ENCODE data around the gene PCYT1A. TPM values are rescaled to one million over a fixed set of nuclear protein-coding genes. Genes with fewer than 3 reads are reported as not detected.

Gene PCYT1A
- total and polyA plus RNA-seq, 2 of the 13 experiments (the other 11 are each of a cell fraction or from before 2014, with no cell fraction given), result 26.4 to 45.3 TPM

GRCh38 chr3:196227629-196228493, 59.7 kb downstream of the PCYT1A start (continued):
- TF ChIP-seq PRMT3 (CRISPR knock-in tag; IDR thresholded peaks at IDR 0.05; ENCODE audit: borderline replicate concordance, low read depth) (no peak), ZNF776 (CRISPR knock-in tag; IDR thresholded peaks at IDR 0.05) (no peak; the same call in 1 of the 2 replicates), HIC2 (CRISPR knock-in tag; IDR thresholded peaks at IDR 0.05; ENCODE audit: low read depth) (peak; percentile 28; the same call in 1 of the 2 replicates), ZNF891 (CRISPR knock-in tag; IDR thresholded peaks at IDR 0.05) (0 out of 2 replicates have a peak, but pooled peaks have one; percentile 45), ZBTB7B (CRISPR knock-in tag; IDR thresholded peaks at IDR 0.05) (peak; percentile 35; the same call in 1 of the 2 replicates), TOPORS (CRISPR knock-in tag; IDR thresholded peaks at IDR 0.05) (peak; percentile 85; the same call in 1 of the 2 replicates), ERF (CRISPR knock-in tag; IDR thresholded peaks at IDR 0.05) (peak; percentile 61; the same call in 1 of the 2 replicates), ZNF136 (CRISPR knock-in tag; IDR thresholded peaks at IDR 0.05; ENCODE audit: low read depth) (no peak), ZNF446 (CRISPR knock-in tag; IDR thresholded peaks at IDR 0.05) (no peak), MYC (CRISPR knock-in tag; IDR thresholded peaks at IDR 0.05; ENCODE audit: borderline replicate concordance) (peak; percentile 58; the same call in 1 of the 2 replicates), ZFY (CRISPR knock-in tag; IDR thresholded peaks at IDR 0.05) (peak; percentile 56; the same call in 1 of the 2 replicates), FOSL1 (CRISPR knock-in tag; IDR thresholded peaks at IDR 0.05; ENCODE audit: borderline replicate concordance) (no peak), ZNF224 (CRISPR knock-in tag; IDR thresholded peaks at IDR 0.05) (0 out of 2 replicates have a peak, but pooled peaks have one; percentile 59), PTBP1 (IDR thresholded peaks at IDR 0.05; ENCODE audit: low read depth, low read length, poor library complexity, severe bottlenecking) (no peak), ZNF558 (CRISPR knock-in tag; IDR thresholded peaks at IDR 0.05; ENCODE audit: borderline replicate concordance) (no peak), ZGPAT (CRISPR knock-in tag; IDR thresholded peaks at IDR 0.05) (peak; percentile 47; the same call in 1 of the 2 replicates), ZNF431 (CRISPR knock-in tag; IDR thresholded peaks at IDR 0.05; ENCODE audit: borderline replicate concordance, low read depth) (no peak), TSC22D2 (CRISPR knock-in tag; IDR thresholded peaks at IDR 0.05; ENCODE audit: borderline replicate concordance) (no peak), MZF1 (CRISPR knock-in tag; IDR thresholded peaks at IDR 0.05; ENCODE audit: borderline replicate concordance) (no peak), RBFOX2 (IDR thresholded peaks at IDR 0.05; ENCODE audit: low read depth, low read length) (no peak), RNF2 (conservative IDR thresholded peaks at IDR 0.05; ENCODE audit: low read depth) (0 out of 2 replicates have a peak, but pooled peaks have one; percentile 42), ATF3 (CRISPR knock-in tag; IDR thresholded peaks at IDR 0.05) (no peak), MAFK (conservative IDR thresholded peaks at IDR 0.05 in 1 of 2, IDR thresholded peaks at IDR 0.05 in 1 of 2; ENCODE audit: low read length in 2 of 2) (no peak), ZNF768 (CRISPR knock-in tag; IDR thresholded peaks at IDR 0.05) (peak; percentile 91), ZNF362 (CRISPR knock-in tag; IDR thresholded peaks at IDR 0.05; ENCODE audit: borderline replicate concordance) (peak; percentile 43; the same call in 1 of the 2 replicates)
